Jurkat, Clone E6-1 (cell line): ENCODE data around the gene GNG11.

Experiments
- DNase-seq: peaks from one replicate; pipeline ENCODE4 v3.0.0-alpha.2; 2011; ENCODE audit warnings: low read depth, low spot score
- H3K4me3 ChIP-seq: 2 replicates; pipeline ENCODE4 v1.5.1; 2011; ENCODE audit warnings: mild to moderate bottlenecking, low read length, control low read depth, moderate library complexity

The GNG11 gene

GRCh38 chr7:93943816-93944540, 22.4 kb downstream of the GNG11 start:
- no peak for DNase-seq
- H3K4me3 ChIP-seq = no peak overlapping the region

GRCh38 chr7:93944673-93945072, 23.1 kb downstream of the GNG11 start:
- no peak overlapping the region for H3K4me3 ChIP-seq
- DNase-seq = no peak

GRCh38 chr7:93945083-93945482, 23.5 kb downstream of the GNG11 start:
- no peak overlapping the region for H3K4me3 ChIP-seq
- DNase-seq = no peak

- no peak overlapping the region for H3K4me3 ChIP-seq
- DNase-seq = no peak
Observed at GRCh38 chr7:93945756-93946535, 24.4 kb downstream of the GNG11 start.

- no peak for DNase-seq
- no peak overlapping the region for H3K4me3 ChIP-seq
Observed at GRCh38 chr7:93948106-93948505, 26.6 kb downstream of the GNG11 start.

GRCh38 chr7:93948873-93949272, 27.3 kb downstream of the GNG11 start:
- DNase-seq = no peak
- H3K4me3 ChIP-seq = no peak overlapping the region

- no peak overlapping the region for H3K4me3 ChIP-seq
- DNase-seq = no peak
Observed at GRCh38 chr7:93949423-93949822, 27.9 kb downstream of the GNG11 start.

- no peak overlapping the region for H3K4me3 ChIP-seq
- no peak for DNase-seq
Observed at GRCh38 chr7:93955304-93955703, 33.8 kb downstream of the GNG11 start.

- DNase-seq = no peak
- no peak overlapping the region for H3K4me3 ChIP-seq
Observed at GRCh38 chr7:93957767-93958166, 36.2 kb downstream of the GNG11 start.

GRCh38 chr7:93958216-93958615, 36.7 kb downstream of the GNG11 start:
- no peak for DNase-seq
- H3K4me3 ChIP-seq = no peak overlapping the region

GRCh38 chr7:93958651-93959050, 37.1 kb downstream of the GNG11 start:
- H3K4me3 ChIP-seq = no peak overlapping the region
- no peak for DNase-seq

- H3K4me3 ChIP-seq = no peak overlapping the region
- no peak for DNase-seq
Observed at GRCh38 chr7:93960986-93961385, 39.5 kb downstream of the GNG11 start.

- no peak for DNase-seq
Observed at GRCh38 chr7:93964262-93964661, 42.7 kb downstream of the GNG11 start.

GRCh38 chr7:93964813-93965212, 43.3 kb downstream of the GNG11 start:
- no peak for DNase-seq
- H3K4me3 ChIP-seq = no peak overlapping the region

More at GRCh38 chr7:93964262-93964661, 42.7 kb downstream of the GNG11 start:
- H3K4me3 ChIP-seq = no peak overlapping the region

- no peak overlapping the region for H3K4me3 ChIP-seq
- DNase-seq = no peak
Observed at GRCh38 chr7:93968911-93969620, 47.5 kb downstream of the GNG11 start.

GRCh38 chr7:93972029-93972725, 50.6 kb downstream of the GNG11 start:
- DNase-seq = no peak
- H3K4me3 ChIP-seq = no peak overlapping the region

- no peak for DNase-seq
- H3K4me3 ChIP-seq = no peak overlapping the region
Observed at GRCh38 chr7:93973134-93973533, 51.6 kb downstream of the GNG11 start.

- no peak for DNase-seq
- H3K4me3 ChIP-seq = no peak overlapping the region
Observed at GRCh38 chr7:93977211-93977950, 55.8 kb downstream of the GNG11 start.
